GM19468 (cell line): ENCODE measurements around the gene KAT8.
A peak's percentile ranks its signal among the peaks of the same experiment; 100 is the strongest.

Experiments used
- ATAC-seq: cut with Tn5 transposase; IDR thresholded peaks from one replicate; pipeline ENCODE4 v1.9.1; 2021; ENCODE audit warnings: mild to moderate bottlenecking, moderate library complexity, moderate number of reproducible peaks; ENCODE audit not compliant: unreplicated experiment; ENCODE audit errors: extremely low read depth

The KAT8 gene

DNA sequence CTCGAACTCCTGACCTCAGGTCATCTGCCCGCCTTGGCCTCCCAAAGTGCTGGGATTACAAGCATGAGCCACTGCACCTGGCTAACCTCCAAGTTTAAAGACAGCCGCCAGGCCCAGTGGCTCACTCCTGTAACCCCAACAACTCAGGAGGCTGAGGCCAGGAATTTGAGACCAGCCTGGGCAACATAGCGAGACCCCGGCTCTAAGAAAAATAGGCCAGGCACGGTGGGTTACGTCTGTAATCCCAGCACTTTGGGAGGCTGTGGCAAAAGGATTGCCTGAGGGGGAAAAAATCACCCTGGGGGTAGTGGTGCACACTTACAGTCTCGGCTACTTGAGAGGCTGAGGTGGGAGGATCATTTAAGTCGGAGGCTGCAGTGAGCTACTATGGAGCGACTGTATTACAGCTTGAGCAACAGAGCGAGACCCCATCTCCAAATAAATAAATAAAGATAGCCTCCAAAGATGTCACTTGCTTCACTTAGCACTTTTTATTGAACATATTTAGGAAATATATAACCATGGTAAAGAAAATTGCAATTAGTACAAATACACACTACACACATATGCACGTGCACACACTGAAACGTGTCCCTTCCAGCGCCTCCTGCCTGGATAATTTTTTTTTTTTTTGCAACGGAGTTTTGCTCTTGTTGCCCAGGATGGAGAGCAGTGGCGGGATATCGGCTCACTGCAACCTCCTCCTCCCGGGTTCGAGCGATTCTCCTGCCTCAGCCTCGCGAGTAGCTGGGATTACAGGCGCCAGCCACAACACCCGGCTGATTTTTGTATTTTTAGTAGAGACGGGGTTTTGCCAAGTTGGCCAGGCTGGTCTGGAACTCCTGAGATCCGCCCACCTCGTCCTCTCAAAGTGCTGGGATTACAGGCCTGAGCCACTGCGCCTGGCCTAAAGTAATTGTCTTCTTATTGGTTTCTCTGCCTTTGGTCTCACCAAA lies 10.7 kb upstream of the KAT8 start:
- ATAC-seq, result no peak

DNA sequence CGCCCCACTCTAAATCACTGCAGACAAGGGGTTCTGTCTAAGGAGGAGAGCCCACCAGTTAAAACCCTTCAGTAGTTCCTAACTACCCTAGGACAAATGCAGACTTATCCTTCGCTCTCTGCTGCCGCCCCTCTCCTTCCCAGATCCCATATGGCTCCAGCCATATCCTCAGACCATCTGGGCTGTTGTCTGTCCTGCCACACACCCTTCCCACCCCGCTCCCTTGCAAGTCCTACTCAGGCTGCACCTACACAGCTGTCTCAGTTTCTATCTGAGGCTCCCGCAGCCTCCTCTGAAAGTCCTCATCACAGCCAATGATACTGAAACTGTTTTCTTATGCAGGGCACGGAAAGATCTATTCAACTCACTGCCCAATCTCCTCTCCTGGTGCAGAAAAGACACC lies 10.0 kb upstream of the KAT8 start:
- ATAC-seq, result no peak

DNA sequence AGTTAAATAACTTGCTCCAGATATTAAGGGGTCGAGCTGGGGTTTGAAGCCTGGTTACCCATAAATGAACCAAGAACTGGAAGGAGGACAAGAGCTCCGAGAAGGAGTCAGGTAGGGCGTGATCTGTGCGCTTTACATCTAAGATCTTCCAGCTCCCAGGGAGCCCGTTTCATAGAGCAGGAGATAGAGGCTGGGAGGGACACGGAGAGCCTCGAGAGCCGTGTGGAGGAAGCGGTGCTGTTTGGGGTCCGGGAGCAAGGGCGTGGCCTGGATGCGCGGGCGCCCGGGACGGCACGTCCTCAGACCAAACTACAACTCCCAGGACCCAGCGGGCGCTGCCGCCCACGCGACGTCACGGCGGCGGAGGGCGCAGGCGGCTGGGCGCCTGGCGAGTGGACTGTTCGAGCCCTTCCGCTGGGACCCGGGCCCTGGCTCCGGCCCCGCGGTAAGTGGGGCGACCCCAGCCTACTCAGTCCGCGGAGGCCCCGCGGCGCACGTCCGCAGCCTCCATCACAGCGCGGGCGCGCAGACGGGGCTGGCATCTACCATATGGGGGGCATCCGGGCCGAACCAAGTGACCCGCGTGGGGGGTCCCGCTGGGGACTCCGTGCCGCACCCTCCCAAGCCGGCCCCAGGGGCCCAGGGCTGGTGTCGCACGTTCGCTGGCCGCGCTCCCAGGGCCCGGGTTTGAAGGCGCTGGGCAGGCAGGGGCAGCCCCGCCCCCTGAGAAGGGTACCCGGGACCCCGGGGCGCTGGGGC lies 9.2 kb upstream of the KAT8 start, which contains the start of gene BCKDK:
TSS of gene BCKDK (plus strand) at position 352 of the 759 bp plus-strand sequence. CDS start 838 bp downstream, outside the sequence.
- peak; percentile 74 for ATAC-seq

DNA sequence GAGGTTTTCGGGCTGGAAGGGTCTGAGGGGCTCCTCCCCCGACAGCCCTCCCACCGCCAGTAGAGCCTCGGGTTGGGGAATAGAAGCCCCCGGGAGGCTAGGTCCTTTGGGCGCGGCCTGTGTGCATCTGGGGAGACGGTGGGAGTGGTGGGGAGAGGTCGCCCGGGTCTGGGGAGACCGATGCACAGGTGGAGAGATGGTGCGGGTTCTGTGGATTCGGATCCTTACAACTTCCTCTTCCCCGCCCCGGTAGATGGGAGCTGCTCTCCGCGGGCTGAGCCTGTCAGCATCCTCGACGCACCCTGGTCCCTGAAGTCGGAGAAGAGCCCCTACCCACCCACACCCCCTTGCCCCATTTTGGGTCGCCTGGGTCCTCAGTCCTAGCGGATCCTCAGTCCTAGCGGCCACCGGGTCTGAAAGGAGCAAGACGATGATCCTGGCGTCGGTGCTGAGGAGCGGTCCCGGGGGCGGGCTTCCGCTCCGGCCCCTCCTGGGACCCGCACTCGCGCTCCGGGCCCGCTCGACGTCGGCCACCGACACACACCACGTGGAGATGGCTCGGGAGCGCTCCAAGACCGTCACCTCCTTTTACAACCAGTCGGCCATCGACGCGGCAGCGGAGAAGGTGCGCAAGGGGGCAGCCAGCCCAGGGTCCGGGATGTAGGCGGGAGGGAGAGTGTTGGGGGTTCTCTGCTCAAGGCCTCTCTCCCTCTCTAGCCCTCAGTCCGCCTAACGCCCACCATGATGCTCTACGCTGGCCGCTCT lies 8.5 kb upstream of the KAT8 start:
- ATAC-seq, result no peak

DNA sequence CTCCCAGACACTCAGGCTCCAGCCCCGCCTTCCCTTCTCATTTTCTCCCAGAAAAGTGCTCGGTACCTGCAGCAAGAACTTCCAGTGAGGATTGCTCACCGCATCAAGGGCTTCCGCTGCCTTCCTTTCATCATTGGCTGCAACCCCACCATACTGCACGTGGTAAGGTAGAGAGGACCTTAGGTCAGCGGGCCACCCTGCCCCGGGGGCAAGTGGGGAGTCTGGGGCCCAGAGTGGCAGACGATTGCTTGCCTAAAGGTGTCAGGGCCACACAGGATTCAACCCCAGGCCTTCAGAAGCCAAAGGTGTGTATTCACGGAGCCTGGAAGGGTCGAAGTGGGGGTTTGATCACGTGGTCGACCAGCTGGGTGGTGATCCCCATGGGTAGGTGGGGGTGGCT lies 7.8 kb upstream of the KAT8 start:
- no peak for ATAC-seq

DNA sequence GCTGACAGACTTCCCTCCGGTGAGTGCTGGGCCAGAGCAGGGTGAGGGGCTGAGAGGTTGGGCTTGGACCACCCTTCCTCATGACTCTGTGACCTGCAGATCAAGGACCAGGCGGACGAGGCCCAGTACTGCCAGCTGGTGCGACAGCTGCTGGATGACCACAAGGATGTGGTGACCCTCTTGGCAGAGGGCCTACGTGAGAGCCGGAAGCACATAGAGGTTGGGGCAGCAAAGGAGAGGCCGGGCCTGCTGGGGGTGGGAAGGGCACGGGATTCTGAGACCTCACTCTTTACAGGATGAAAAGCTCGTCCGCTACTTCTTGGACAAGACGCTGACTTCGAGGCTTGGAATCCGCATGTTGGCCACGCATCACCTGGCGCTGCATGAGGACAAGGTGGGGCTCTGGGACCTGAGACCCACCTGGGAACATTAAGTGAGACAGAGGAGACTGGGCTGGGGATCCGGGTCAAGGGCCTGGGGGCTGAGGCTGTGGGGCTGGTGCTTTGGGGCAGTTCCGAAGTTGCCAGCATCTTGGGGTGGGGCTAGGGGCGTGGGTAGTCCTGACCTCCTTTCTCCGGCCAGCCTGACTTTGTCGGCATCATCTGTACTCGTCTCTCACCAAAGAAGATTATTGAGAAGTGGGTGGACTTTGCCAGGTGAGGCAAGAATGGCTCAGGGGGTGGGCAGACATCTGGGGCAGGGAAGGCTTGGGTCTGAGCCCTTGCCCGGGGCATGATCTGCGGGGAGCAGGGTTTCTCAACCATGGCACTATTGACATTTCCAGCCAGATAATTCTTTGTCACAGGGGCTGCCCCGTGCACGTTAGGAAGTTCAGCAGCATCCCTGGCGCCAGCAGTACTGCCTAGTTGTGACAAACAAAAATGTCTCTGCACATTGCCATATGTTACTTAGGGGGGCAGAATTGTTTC lies 7.1 kb upstream of the KAT8 start:
- no peak for ATAC-seq

DNA sequence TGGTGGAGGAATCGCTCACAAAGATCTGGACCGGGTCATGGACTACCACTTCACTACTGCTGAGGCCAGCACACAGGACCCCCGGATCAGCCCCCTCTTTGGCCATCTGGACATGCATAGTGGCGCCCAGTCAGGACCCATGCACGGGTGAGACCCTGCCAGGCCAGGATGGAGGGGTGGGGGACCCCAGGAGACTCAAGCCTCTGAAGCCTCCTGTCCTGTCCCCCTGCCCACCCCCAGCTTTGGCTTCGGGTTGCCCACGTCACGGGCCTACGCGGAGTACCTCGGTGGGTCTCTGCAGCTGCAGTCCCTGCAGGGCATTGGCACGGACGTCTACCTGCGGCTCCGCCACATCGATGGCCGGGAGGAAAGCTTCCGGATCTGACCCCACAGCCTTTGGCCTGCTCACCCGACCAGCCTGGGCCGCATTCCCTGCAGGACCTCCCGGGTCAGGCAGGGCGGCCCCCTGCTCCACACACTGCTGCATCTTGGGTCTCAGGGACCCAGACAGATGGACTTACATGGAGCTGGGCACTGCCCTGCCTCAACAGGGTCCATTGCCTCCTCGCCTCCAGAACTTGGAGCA lies 5.5 kb upstream of the KAT8 start:
- no peak for ATAC-seq

DNA sequence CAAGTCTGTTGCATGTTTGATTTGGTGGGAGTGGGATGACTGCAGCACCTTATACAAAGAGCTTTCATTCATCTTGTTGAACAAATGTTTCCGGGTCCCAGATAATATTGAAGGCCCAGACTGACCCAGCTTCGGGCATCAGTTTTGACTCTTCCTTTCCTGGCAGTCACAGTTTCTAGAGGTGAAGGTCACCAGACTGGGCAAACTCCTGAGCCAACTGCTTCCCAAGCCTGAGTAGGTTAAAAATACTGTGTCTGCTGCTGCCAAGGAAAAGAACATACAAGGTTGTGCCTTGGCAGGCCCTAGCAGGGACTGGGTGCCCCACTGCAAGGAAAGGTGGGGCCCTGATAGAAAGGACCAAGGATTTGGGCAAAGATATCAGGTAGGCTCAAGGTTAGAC lies 4.8 kb upstream of the KAT8 start:
- ATAC-seq, result no peak

DNA sequence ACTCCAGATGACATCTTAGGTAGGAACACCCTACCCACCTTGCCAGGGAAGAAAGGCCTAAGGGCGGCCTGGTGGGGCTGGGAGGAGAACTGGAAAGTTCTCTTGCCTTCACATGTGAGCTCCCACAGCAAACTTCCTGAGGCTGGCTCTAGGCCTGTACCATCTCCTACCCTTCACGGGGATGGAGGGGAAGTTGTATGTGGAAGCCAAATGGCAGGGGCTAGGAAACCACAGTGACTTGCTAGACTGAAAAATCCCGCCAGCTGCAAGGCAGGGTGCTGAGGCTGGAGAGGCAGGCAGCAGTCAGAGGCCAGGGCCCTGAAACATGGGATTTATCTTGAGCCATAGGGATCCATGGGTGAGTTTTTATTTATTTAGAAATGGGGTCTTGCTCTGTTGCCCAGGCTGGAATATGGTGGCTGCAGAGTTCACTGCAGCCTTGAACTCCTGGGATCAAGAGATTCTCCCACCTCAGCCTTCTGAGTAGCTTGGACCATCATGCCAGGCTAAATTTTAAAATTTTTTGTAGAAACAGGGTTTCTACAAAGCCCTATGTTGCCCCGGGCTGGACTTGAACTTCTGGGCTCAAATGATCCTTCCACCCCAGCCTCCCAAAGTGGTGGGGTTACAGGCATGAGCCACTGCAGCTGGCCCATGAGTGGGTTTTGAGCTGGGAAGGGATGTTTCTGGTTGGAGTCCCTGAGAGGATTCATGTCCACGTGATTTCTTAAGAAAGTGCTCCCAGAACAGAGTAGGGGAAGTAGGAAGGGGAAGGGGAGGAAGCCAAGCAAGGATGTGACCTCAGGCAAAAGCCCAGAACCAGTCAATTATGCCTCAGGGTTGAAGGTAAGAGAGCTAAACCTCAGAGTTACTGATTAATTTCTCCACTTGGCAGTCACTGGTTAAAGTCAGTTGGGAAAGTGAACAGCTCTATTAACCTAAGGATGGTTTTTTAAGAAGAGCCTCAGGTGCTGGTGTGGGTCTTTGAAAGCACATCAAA lies 4.0 kb upstream of the KAT8 start:
- ATAC-seq, result no peak

DNA sequence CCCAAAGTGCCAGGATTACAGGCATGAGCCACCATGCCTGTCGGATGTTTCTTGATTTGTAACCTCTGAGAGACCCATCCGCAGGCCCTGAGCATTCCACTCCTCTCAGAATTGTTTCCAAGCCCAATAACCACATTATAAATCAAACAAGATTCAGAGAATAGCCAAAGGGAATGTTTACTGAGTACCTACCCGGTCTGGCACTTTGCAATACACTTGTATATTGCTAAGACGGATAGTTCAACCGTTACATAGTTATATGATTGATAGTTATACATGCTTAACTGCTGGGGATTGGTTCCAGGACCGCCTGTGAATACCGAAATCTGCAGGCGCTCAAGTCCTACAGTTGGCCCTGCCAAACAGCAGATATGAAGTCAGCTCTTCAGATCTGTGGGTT lies 3.0 kb upstream of the KAT8 start:
- ATAC-seq, result no peak

DNA sequence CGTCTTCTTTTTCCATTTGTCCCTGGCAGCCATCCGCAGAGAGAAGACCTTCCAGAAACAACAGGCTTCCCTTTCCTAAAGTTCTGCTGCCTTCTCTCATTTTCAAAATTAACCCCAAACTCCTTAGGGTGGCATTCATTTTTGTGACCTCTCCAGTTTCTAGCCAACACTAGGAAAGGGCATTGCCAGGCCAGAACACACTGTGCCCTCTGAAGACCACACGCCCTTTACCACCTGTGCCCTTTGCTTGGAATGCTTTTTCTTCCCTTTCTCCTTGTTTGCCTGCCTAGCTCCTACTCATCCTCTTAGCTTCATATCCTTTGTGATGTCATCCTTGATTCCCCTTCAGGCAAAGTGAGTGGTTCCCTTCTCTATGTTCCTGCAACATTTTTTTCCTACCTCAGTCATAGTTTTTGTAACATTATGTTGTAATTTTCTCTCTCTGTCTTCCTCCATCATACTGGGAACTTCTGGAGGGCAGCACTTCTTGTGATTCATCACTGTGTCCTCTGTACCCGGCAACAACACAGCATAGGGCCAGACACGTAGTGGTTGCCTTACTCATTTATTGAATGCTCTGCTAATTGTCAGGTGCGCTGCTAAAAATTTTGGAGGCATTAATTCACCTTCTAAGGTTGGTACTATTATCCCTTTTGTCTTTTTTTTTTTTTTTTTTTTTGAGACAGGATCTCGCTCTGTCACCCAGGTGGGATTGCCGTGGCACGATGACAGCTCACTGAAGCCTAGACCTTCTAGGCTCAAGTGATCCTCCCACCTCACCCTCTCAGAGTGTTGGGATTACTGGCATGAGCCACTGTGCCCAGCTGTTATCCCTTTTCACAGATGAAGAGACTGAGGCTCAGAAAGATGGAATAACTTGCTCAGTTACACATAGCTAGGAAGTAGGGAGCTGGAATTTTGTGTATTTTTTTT lies 1.0 kb downstream of the KAT8 start:
- no peak for ATAC-seq

DNA sequence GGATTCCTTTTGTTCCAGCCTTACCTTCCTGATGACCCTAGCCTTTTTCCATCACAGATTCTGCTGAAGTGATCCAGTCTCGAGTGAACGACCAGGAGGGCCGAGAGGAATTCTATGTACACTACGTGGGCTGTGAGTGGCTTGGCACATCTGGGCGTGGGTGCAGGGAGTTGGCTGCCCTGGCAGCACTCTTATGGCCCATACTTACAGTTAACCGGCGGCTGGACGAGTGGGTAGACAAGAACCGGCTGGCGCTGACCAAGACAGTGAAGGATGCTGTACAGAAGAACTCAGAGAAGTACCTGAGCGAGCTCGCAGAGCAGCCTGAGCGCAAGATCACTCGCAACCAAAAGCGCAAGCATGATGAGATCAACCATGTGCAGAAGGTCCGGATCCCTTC lies 2.7 kb downstream of the KAT8 start:
- no peak for ATAC-seq

DNA sequence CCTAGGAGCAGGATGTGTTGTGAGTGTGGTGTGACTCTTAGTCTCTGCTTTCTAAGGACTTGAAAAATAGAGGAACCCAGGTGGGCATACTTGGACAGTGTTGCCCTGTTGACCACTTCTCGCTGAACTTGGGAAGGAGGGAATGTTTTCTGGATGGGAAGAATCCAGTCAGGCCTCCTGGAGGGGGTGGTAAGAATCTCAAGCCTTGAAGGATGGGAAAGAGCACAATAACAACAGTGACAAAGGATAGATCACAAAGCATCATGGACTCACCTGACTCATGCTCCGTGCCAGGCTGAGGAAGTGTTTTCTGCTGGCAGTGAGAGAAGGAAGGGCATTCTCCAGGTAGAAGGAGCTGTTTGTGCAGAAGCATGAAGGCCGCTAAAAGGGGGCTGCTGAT lies 8.4 kb downstream of the KAT8 start:
- no peak for ATAC-seq

DNA sequence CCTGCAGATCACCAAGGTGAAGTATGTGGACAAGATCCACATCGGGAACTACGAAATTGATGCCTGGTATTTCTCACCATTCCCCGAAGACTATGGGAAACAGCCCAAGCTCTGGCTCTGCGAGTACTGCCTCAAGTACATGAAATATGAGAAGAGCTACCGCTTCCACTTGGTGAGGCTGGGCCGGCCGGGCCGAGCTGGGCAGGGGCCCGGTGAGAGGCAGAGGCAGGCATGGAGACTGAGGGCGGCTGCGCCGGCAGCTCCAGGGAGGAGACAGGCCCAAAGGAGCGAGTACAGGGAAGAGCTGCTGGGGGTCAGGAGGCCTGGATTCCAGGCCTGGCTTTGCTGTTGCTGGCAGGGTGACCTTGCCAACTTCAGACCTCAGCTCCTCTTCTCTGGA lies 9.7 kb downstream of the KAT8 start:
- ATAC-seq, result no peak

DNA sequence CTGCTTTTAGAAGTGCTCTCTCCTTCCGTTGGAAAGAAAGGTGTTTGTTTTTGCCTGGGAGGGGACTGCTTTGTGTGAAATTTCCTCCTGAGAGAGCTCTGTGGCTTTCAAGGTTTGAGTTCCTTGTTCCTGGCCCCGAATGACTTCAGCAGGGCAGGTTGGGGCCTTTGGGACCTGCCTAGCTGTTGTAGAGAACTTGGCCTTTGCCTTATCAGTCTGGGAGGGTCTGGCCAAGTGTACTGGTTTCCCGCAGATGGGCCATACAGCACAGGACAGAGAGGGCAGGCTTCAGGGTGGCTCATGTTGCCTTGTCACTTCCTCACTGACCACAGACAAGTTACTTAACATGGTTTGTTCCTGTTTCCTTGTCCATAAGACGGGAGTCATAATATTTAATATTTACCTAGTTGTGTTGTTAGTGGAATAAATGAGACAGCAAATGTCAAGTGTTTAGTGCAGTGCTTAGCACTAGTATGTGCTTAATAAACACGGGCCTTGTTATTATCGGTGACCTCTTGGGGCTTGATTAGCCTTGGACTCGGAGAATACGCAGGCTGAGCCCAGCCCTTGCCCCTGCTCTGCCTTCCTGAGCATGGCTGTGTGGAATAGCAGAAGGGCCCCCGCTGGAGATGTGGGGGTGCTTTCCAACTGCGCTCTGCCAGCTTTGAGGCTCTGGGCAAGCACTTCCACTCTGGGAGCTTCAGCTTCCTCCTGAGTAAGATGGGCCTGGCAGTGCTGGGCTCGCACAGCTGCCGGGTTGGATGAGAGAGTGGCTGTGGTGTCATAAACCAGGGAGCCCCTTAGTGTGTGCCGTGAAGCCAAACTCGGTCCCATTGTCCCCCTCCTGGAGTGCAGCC lies 11.5 kb downstream of the KAT8 start:
- no peak for ATAC-seq
